K562 (cell line): ENCODE measurements around the gene SLC22A23. TPM values are rescaled to one million over a fixed set of nuclear protein-coding genes. Genes with fewer than 3 reads are reported as not detected.

Experiments
- KDM2B ChIP-seq: fragments of 250-450 bp; sonication (Bioruptor Pico); IDR thresholded peaks from 2 replicates; pipeline ENCODE4 v1.8.0; 2021; ENCODE audit warnings: mild to moderate bottlenecking, moderate library complexity
- MED1 ChIP-seq: sonication (generic); formaldehyde crosslinking; IDR thresholded peaks from 2 replicates; pipeline ENCODE4 v1.8.1; 2023; ENCODE audit warnings: missing genetic modification reagents, borderline replicate concordance
- SAP30 ChIP-seq: fragments of 200-600 bp; sonication (generic); IDR thresholded peaks from 2 replicates; pipeline ENCODE4 v1.6.1; 2012; ENCODE audit warnings: borderline replicate concordance, low read depth, mild to moderate bottlenecking, moderate library complexity, low read length, control low read depth, inconsistent platforms; ENCODE audit not compliant: insufficient read depth, poor library complexity, severe bottlenecking
- TBP ChIP-seq: optimal IDR thresholded peaks from 2 replicates; pipeline ENCODE3; 2011; ENCODE audit warnings: low read depth, low read length, improper control_type of control experiment
- ZNF263 ChIP-seq: sonication (generic); formaldehyde crosslinking; IDR thresholded peaks from 2 replicates; pipeline ENCODE4 v1.8.0; 2022; ENCODE audit warnings: mild to moderate bottlenecking, missing genetic modification reagents, borderline replicate concordance
- ZNF764 ChIP-seq: fragments of 250-450 bp; sonication (Bioruptor Pico); IDR thresholded peaks from 2 replicates; pipeline ENCODE4 v1.4.0; 2020; ENCODE audit warnings: low read depth, mild to moderate bottlenecking, moderate library complexity
- polyA plus RNA-seq, 8 experiments: library from polyadenylated mRNA; depleted of rRNA in 4 of 8; stranded (reverse) in 5 of 8; unstranded in 3 of 8; fragments of >200 nt; fragmentation: Nextera tagmentation in 2 of 8; fragmentation: Illumina TruSeq in 1 of 8; extraction: Ambion mirVana in 2 of 8; extraction: Trizol in 1 of 8; gene quantifications; 2 replicates each; pipeline versions ENCODE4 v1.2.1 to v1.2.3, GENCODE V29; 2011 to 2014; ENCODE audit warnings: inconsistent platforms in 1 of 8, missing spikeins in 1 of 8
- total RNA-seq, 7 experiments: library from RNA; depleted of rRNA in 6 of 7; stranded (reverse); fragments of >200 nt in 6 of 7; fragmentation: Illumina TruSeq in 2 of 7; extraction: Trizol in 2 of 7; gene quantifications; 2 replicates each; pipeline versions ENCODE4 v1.2.1 to v1.2.3, GENCODE V29; 2011 to 2021; ENCODE audit warnings: low replicate concordance in 1 of 7
- TF ChIP-seq, protein P1 (sequence below): fragments of 250-450 bp; sonication (Bioruptor Pico); IDR thresholded peaks from 2 replicates; pipeline ENCODE4 v1.9.0; 2021; ENCODE audit warnings: mild to moderate bottlenecking, inconsistent platforms
- TF ChIP-seq, protein P2 (sequence below): fragments of 450-650 bp; IDR thresholded peaks from 2 replicates; pipeline ENCODE4 v1.6.1; 2016; ENCODE audit warnings: antibody characterized with exemption
- TF ChIP-seq, protein P3 (sequence below): fragments of 450-650 bp; IDR thresholded peaks from 2 replicates; pipeline ENCODE4 v1.6.1; 2016; ENCODE audit warnings: mild to moderate bottlenecking, moderate library complexity
- TF ChIP-seq, protein P4 (sequence below): sonication (generic); formaldehyde crosslinking; IDR thresholded peaks from 2 replicates; pipeline ENCODE4 v1.8.0; 2022; ENCODE audit warnings: mild to moderate bottlenecking, missing genetic modification reagents

Gene SLC22A23
- total and polyA plus RNA-seq, 9 of the 15 experiments (the other 6 are each of a cell fraction or from before 2014, with no cell fraction given), result 0.30 to 8.7 (median 2.5) TPM

DNA sequence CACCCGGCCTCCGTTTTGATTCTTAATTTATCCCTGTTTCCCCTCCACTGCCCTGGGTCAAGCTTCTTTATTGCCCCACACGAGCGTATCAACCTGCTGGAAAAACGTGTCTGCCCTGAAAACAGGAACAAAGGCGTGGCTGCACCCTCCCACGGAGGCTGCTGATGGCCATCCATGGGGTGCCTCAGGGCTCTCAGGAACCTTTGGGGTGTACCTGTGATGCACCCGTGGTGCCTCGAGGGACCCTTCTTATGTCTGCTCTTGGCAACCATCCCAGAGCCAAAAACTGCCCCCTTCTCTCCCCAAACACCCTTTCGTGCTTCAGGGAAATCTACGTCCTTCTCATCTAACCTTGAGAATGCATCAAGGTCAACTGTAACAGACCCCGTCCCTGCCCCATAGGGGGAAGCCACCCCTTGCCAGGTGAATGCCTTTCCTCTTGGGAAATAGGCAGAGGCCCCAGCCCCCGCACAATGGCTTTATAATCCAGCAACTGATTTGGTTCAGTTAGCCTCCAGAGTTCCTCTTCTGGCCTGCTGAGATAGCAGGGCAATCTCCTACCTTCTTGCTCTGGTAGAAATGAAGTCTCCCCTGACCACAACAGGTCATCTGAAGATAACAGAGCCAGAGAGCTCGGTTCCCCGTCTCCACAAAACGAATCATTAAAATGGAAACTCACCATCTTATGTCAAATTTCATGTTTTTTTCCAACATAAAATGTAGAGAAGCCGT lies 168.7 kb downstream of the SLC22A23 start (continued):
- TF ChIP-seq, protein P1, sequence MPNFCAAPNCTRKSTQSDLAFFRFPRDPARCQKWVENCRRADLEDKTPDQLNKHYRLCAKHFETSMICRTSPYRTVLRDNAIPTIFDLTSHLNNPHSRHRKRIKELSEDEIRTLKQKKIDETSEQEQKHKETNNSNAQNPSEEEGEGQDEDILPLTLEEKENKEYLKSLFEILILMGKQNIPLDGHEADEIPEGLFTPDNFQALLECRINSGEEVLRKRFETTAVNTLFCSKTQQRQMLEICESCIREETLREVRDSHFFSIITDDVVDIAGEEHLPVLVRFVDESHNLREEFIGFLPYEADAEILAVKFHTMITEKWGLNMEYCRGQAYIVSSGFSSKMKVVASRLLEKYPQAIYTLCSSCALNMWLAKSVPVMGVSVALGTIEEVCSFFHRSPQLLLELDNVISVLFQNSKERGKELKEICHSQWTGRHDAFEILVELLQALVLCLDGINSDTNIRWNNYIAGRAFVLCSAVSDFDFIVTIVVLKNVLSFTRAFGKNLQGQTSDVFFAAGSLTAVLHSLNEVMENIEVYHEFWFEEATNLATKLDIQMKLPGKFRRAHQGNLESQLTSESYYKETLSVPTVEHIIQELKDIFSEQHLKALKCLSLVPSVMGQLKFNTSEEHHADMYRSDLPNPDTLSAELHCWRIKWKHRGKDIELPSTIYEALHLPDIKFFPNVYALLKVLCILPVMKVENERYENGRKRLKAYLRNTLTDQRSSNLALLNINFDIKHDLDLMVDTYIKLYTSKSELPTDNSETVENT (CRISPR knock-in tag), result no peak
- TF ChIP-seq MED1 (CRISPR knock-in tag) (no peak), ZNF263 (CRISPR knock-in tag) (no peak; the same call in 1 of the 2 replicates), KDM2B (0 out of 2 replicates have a peak, but pooled peaks have one; percentile 19), ZNF764 (CRISPR knock-in tag) (no peak), SAP30 (no peak), TBP (no peak)
- TF ChIP-seq, protein P2, sequence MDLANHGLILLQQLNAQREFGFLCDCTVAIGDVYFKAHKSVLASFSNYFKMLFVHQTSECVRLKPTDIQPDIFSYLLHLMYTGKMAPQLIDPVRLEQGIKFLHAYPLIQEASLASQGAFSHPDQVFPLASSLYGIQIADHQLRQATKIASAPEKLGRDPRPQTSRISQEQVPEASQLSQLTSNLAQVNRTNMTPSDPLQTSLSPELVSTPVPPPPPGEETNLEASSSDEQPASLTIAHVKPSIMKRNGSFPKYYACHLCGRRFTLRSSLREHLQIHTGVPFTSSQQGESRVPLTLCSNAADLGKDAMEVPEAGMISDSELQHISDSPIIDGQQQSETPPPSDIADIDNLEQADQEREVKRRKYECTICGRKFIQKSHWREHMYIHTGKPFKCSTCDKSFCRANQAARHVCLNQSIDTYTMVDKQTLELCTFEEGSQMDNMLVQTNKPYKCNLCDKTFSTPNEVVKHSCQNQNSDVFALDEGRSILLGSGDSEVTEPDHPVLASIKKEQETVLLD, result 0 out of 2 replicates have a peak, but pooled peaks have one; percentile 32
- TF ChIP-seq, protein P3, sequence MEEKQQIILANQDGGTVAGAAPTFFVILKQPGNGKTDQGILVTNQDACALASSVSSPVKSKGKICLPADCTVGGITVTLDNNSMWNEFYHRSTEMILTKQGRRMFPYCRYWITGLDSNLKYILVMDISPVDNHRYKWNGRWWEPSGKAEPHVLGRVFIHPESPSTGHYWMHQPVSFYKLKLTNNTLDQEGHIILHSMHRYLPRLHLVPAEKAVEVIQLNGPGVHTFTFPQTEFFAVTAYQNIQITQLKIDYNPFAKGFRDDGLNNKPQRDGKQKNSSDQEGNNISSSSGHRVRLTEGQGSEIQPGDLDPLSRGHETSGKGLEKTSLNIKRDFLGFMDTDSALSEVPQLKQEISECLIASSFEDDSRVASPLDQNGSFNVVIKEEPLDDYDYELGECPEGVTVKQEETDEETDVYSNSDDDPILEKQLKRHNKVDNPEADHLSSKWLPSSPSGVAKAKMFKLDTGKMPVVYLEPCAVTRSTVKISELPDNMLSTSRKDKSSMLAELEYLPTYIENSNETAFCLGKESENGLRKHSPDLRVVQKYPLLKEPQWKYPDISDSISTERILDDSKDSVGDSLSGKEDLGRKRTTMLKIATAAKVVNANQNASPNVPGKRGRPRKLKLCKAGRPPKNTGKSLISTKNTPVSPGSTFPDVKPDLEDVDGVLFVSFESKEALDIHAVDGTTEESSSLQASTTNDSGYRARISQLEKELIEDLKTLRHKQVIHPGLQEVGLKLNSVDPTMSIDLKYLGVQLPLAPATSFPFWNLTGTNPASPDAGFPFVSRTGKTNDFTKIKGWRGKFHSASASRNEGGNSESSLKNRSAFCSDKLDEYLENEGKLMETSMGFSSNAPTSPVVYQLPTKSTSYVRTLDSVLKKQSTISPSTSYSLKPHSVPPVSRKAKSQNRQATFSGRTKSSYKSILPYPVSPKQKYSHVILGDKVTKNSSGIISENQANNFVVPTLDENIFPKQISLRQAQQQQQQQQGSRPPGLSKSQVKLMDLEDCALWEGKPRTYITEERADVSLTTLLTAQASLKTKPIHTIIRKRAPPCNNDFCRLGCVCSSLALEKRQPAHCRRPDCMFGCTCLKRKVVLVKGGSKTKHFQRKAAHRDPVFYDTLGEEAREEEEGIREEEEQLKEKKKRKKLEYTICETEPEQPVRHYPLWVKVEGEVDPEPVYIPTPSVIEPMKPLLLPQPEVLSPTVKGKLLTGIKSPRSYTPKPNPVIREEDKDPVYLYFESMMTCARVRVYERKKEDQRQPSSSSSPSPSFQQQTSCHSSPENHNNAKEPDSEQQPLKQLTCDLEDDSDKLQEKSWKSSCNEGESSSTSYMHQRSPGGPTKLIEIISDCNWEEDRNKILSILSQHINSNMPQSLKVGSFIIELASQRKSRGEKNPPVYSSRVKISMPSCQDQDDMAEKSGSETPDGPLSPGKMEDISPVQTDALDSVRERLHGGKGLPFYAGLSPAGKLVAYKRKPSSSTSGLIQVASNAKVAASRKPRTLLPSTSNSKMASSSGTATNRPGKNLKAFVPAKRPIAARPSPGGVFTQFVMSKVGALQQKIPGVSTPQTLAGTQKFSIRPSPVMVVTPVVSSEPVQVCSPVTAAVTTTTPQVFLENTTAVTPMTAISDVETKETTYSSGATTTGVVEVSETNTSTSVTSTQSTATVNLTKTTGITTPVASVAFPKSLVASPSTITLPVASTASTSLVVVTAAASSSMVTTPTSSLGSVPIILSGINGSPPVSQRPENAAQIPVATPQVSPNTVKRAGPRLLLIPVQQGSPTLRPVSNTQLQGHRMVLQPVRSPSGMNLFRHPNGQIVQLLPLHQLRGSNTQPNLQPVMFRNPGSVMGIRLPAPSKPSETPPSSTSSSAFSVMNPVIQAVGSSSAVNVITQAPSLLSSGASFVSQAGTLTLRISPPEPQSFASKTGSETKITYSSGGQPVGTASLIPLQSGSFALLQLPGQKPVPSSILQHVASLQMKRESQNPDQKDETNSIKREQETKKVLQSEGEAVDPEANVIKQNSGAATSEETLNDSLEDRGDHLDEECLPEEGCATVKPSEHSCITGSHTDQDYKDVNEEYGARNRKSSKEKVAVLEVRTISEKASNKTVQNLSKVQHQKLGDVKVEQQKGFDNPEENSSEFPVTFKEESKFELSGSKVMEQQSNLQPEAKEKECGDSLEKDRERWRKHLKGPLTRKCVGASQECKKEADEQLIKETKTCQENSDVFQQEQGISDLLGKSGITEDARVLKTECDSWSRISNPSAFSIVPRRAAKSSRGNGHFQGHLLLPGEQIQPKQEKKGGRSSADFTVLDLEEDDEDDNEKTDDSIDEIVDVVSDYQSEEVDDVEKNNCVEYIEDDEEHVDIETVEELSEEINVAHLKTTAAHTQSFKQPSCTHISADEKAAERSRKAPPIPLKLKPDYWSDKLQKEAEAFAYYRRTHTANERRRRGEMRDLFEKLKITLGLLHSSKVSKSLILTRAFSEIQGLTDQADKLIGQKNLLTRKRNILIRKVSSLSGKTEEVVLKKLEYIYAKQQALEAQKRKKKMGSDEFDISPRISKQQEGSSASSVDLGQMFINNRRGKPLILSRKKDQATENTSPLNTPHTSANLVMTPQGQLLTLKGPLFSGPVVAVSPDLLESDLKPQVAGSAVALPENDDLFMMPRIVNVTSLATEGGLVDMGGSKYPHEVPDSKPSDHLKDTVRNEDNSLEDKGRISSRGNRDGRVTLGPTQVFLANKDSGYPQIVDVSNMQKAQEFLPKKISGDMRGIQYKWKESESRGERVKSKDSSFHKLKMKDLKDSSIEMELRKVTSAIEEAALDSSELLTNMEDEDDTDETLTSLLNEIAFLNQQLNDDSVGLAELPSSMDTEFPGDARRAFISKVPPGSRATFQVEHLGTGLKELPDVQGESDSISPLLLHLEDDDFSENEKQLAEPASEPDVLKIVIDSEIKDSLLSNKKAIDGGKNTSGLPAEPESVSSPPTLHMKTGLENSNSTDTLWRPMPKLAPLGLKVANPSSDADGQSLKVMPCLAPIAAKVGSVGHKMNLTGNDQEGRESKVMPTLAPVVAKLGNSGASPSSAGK, result no peak
- TF ChIP-seq, protein P4, sequence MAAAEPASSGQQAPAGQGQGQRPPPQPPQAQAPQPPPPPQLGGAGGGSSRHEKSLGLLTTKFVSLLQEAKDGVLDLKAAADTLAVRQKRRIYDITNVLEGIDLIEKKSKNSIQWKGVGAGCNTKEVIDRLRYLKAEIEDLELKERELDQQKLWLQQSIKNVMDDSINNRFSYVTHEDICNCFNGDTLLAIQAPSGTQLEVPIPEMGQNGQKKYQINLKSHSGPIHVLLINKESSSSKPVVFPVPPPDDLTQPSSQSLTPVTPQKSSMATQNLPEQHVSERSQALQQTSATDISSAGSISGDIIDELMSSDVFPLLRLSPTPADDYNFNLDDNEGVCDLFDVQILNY (CRISPR knock-in tag), result no peak
